ENCODE data around the gene PPEF1. TPM values are rescaled to one million over a fixed set of nuclear protein-coding genes. Genes with fewer than 3 reads are reported as not detected.
"Not testable (repeated sequence)": the region's sequence is repeated elsewhere in the genome, so short reads cannot be mapped to it uniquely, and the experiment has no call there.

The PPEF1 gene
- polyA plus RNA-seq, 1 experiment, result not detected

DNA sequence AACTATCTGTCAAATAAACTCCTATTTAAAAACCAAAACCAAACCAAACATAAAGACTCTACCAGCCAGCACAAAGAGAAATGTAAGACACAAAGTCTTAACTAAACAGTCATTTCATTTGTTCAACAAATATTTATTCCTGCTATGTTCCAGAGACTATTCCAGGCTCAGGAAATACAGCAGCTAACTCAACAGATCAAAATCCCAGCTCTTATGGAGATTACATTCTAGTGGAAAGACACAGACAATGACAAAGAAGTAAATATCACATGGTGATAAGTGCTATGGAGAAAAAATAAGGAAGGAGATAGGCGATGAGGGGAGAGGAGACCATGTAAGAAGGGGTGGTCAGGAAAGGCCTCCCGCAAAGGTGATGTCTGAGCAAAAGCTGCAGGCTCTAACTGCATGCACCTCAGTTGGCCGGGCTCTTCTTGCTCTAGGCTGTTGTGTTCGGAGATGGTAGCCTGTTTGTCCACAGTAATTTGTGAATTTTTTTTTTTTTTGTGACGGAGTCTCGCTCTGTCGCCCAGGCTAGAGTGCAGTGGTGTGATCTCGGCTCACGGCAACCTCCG is 15.1 kb downstream of the PPEF1 start:
- Histone ChIP-seq H3K4me3 (ENCODE audit: low read depth, low read length) (no peak overlapping the region), H3K27me3 (ENCODE audit: control insufficient read depth, insufficient read depth, low read length) (no peaks in the 10 kb centered on the region), H3K36me3 (ENCODE audit: control insufficient read depth, insufficient read depth, low read length) (no peaks in the 10 kb centered on the region)
- TF ChIP-seq, protein P1, sequence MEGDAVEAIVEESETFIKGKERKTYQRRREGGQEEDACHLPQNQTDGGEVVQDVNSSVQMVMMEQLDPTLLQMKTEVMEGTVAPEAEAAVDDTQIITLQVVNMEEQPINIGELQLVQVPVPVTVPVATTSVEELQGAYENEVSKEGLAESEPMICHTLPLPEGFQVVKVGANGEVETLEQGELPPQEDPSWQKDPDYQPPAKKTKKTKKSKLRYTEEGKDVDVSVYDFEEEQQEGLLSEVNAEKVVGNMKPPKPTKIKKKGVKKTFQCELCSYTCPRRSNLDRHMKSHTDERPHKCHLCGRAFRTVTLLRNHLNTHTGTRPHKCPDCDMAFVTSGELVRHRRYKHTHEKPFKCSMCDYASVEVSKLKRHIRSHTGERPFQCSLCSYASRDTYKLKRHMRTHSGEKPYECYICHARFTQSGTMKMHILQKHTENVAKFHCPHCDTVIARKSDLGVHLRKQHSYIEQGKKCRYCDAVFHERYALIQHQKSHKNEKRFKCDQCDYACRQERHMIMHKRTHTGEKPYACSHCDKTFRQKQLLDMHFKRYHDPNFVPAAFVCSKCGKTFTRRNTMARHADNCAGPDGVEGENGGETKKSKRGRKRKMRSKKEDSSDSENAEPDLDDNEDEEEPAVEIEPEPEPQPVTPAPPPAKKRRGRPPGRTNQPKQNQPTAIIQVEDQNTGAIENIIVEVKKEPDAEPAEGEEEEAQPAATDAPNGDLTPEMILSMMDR (IDR thresholded peaks at IDR 0.05; ENCODE audit: insufficient read depth, low read depth, low read length), result no peak
- ChIA-PET CTCF (no interaction called here), POLR2A (no interaction called here)
- no peak for DNase-seq (ENCODE audit: low read depth)

- ChIA-PET POLR2A (no interaction called here), CTCF (no interaction called here)
- DNase-seq (ENCODE audit: low read depth), result no peak
- Histone ChIP-seq H3K4me3 (ENCODE audit: low read depth, low read length) (no peak overlapping the region), H3K36me3 (ENCODE audit: control insufficient read depth, insufficient read depth, low read length) (no peaks in the 10 kb centered on the region), H3K27me3 (ENCODE audit: control insufficient read depth, insufficient read depth, low read length) (no peaks in the 10 kb centered on the region)
- TF ChIP-seq, protein P1 (IDR thresholded peaks at IDR 0.05; ENCODE audit: insufficient read depth, low read depth, low read length), result no peak
These were observed 18.0 kb downstream of the PPEF1 start for GRCh38 chrX:18725310-18725943.

GRCh38 chrX:18733287-18733686 is 25.8 kb downstream of the PPEF1 start:
- TF ChIP-seq, protein P1 (IDR thresholded peaks at IDR 0.05; ENCODE audit: insufficient read depth, low read depth, low read length), result no peak
- Histone ChIP-seq H3K36me3 (ENCODE audit: control insufficient read depth, insufficient read depth, low read length) (no peaks in the 10 kb centered on the region), H3K4me3 (ENCODE audit: low read depth, low read length) (no peak overlapping the region), H3K27me3 (ENCODE audit: control insufficient read depth, insufficient read depth, low read length) (no peaks in the 10 kb centered on the region)
- ChIA-PET POLR2A (no interaction called here), CTCF (no interaction called here)
- DNase-seq (ENCODE audit: low read depth), result no peak

- DNase-seq (ENCODE audit: low read depth); H3K4me3 ChIP-seq (ENCODE audit: low read depth, low read length); POLR2A ChIA-PET; H3K36me3 ChIP-seq (ENCODE audit: control insufficient read depth, insufficient read depth, low read length); CTCF ChIA-PET; H3K27me3 ChIP-seq (ENCODE audit: control insufficient read depth, insufficient read depth, low read length): not testable (repeated sequence)
These were observed 32.2 kb downstream of the PPEF1 start for GRCh38 chrX:18739609-18740008.

DNA sequence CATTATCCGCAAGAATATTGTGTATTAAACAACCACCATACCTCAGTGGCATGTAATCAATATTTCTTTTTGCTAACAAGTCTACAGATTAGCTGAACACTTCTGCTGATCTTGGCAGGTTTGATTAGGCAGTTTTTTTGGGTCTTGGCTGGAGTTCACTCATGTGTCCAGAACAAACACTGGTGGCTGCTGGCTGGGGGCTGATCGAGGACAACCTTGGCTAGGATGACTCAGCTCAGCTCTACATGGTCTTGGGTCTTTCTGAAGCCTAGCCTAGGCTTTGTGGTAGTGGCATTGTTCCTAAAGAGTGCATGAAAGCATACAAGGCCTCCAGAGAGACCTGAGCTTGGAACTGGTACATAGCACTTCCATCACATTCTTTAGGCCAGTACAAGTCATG is 41.1 kb downstream of the PPEF1 start:
- TF ChIP-seq, protein P1 (IDR thresholded peaks at IDR 0.05; ENCODE audit: insufficient read depth, low read depth, low read length), result no peak
- POLR2A ChIA-PET, result no interaction called here
- CTCF ChIA-PET, result no interaction called here
- H3K4me3 ChIP-seq (ENCODE audit: low read depth, low read length), result no peak overlapping the region
- DNase-seq (ENCODE audit: low read depth), result no peak
- no peaks in the 10 kb centered on the region for H3K27me3 ChIP-seq (ENCODE audit: control insufficient read depth, insufficient read depth, low read length)
- no peaks in the 10 kb centered on the region for H3K36me3 ChIP-seq (ENCODE audit: control insufficient read depth, insufficient read depth, low read length)

- DNase-seq (ENCODE audit: low read depth), result no peak
- no peaks in the 10 kb centered on the region for H3K27me3 ChIP-seq (ENCODE audit: control insufficient read depth, insufficient read depth, low read length)
- POLR2A ChIA-PET, result no interaction called here
- CTCF ChIA-PET, result no interaction called here
- TF ChIP-seq, protein P1 (IDR thresholded peaks at IDR 0.05; ENCODE audit: insufficient read depth, low read depth, low read length), result no peak
- no peaks in the 10 kb centered on the region for H3K36me3 ChIP-seq (ENCODE audit: control insufficient read depth, insufficient read depth, low read length)
- no peak overlapping the region for H3K4me3 ChIP-seq (ENCODE audit: low read depth, low read length)
These were observed 46.2 kb downstream of the PPEF1 start for GRCh38 chrX:18753631-18754030.
